ENCODE measurements around the gene BHMT2. TPM values are rescaled to one million over a fixed set of nuclear protein-coding genes. Genes with fewer than 3 reads are reported as not detected.

BHMT2 gene
- total RNA-seq, 1 donor from 2014 or later = 4.2 TPM

DNA sequence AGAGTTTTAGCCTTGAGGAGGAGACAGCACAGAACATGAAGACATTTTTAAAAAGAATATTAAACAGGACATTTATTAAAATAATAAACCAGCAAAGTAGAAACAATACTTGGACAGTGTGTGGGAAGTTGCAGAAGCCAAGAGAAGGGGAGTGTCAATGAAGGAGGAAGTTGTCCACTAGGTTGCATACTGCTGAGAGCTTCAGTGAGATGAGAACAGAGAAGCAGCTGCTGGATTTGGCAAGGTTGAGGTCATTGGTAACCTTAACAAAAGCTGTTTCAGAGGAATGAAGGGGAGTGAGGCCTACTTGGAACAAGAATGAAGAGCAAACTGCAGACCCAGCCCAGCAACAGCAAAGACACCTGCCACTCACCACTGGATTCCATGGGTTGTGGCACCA lies 53.4 kb downstream of the BHMT2 start:
- no peak overlapping the region for H3K27ac ChIP-seq
- no peak for DNase-seq (ENCODE audit: extremely low spot score in 2 of 2)
- intact Hi-C loops (cut with DNase I) = no loop called here
- no peaks in the 10 kb centered on the region for H3K9me3 ChIP-seq
- no peak overlapping the region for H3K4me3 ChIP-seq
- no peaks in the 10 kb centered on the region for H3K27me3 ChIP-seq
- no peaks in the 10 kb centered on the region for H3K4me1 ChIP-seq
- TF ChIP-seq, protein P1, sequence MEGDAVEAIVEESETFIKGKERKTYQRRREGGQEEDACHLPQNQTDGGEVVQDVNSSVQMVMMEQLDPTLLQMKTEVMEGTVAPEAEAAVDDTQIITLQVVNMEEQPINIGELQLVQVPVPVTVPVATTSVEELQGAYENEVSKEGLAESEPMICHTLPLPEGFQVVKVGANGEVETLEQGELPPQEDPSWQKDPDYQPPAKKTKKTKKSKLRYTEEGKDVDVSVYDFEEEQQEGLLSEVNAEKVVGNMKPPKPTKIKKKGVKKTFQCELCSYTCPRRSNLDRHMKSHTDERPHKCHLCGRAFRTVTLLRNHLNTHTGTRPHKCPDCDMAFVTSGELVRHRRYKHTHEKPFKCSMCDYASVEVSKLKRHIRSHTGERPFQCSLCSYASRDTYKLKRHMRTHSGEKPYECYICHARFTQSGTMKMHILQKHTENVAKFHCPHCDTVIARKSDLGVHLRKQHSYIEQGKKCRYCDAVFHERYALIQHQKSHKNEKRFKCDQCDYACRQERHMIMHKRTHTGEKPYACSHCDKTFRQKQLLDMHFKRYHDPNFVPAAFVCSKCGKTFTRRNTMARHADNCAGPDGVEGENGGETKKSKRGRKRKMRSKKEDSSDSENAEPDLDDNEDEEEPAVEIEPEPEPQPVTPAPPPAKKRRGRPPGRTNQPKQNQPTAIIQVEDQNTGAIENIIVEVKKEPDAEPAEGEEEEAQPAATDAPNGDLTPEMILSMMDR (IDR thresholded peaks at IDR 0.05) = no peak
- no peak for TF ChIP-seq POLR2A (IDR thresholded peaks at IDR 0.05)
- no peak for TF ChIP-seq POLR2AphosphoS5 (IDR thresholded peaks at IDR 0.05; ENCODE audit: insufficient read depth in 1 of 2, low read depth in 1 of 2)
- H3K36me3 ChIP-seq = no peaks in the 10 kb centered on the region

DNA sequence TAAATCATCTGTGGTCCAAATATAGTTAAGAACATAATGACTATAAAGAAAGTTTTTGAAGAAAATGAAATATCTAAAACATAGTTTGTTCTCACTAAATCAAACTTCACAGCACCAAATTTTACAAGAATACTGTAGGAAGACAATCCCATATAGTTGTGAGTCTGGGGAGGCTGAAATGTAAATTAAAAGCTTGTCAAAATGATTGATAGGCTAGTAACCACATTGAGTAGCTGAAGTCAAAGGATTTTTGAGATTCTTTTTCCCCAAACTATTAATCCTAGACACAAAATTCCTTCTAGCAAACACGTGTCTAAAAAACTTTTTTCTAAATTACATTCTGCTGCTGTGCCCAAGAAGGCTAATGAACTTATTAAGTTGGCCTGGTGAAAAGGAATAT lies 55.0 kb downstream of the BHMT2 start:
- no peak overlapping the region for H3K4me3 ChIP-seq
- DNase-seq (ENCODE audit: extremely low spot score in 2 of 2) = no peak
- H3K4me1 ChIP-seq = no peaks in the 10 kb centered on the region
- H3K27ac ChIP-seq = no peak overlapping the region
- H3K27me3 ChIP-seq = no peaks in the 10 kb centered on the region
- intact Hi-C loops (cut with DNase I) = loop anchor here (5.0 kb wide), 1 partner anchor 97 kb away; no protein-coding TSS in a partner anchor
- TF ChIP-seq, protein P1 (IDR thresholded peaks at IDR 0.05) = no peak
- TF ChIP-seq POLR2AphosphoS5 (IDR thresholded peaks at IDR 0.05; ENCODE audit: insufficient read depth in 1 of 2, low read depth in 1 of 2) (no peak), POLR2A (IDR thresholded peaks at IDR 0.05) (no peak)
- no peaks in the 10 kb centered on the region for H3K9me3 ChIP-seq
- no peaks in the 10 kb centered on the region for H3K36me3 ChIP-seq

DNA sequence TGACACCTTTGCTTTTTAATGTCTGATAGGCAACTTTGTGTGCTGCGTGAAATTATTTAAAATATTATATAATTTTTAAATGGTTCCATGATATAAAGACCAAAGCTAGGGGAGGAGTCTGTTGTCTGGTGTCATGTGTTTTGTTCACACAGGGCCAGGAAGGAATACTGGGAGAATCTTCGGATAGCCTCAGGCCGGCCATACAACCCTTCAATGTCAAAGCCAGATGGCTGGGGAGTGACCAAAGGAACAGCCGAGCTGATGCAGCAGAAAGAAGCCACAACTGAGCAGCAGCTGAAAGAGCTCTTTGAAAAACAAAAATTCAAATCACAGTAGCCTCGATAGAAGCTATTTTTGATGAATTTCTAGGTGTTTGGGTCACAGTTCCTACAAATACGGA lies 61.2 kb downstream of the BHMT2 start:
- TF ChIP-seq POLR2A (IDR thresholded peaks at IDR 0.05) = no peak
- no peak for TF ChIP-seq POLR2AphosphoS5 (IDR thresholded peaks at IDR 0.05; ENCODE audit: insufficient read depth in 1 of 2, low read depth in 1 of 2)
- TF ChIP-seq, protein P1 (IDR thresholded peaks at IDR 0.05) = no peak
- DNase-seq (ENCODE audit: extremely low spot score in 2 of 2) = no peak
- intact Hi-C loops (cut with DNase I) = no loop called here
- Histone ChIP-seq H3K4me1 (peaks cover 10% of the 10 kb centered on the region), H3K4me3 (no peak overlapping the region), H3K27ac (no peak overlapping the region), H3K36me3 (no peaks in the 10 kb centered on the region), H3K9me3 (no peaks in the 10 kb centered on the region), H3K27me3 (no peaks in the 10 kb centered on the region)

DNA sequence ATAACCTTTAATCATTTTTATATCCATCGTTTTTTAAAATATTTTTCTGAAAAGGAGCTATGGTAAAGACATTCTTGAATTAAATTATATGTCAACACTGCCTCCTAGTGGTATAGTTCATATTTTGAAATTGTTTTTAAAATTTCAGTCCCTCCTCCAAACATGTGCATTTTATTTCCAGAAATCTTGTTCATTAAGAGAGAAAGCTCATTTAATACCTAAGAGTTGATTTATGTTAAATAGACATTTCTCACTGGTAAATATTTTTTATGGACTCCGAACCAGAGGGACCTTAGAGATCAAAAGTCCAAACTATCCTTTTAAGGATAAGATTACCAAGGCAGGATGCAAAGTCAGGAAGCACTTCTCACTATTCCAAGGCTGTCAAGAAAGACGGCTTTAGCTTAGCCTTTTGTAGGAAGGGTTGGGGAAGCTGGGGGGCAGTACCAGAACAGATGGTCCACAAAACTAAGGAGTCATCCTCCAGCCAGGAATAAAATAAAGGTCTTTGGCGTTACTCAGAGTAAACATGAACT lies 63.6 kb downstream of the BHMT2 start:
- no peak for TF ChIP-seq POLR2A (IDR thresholded peaks at IDR 0.05)
- no peak for TF ChIP-seq POLR2AphosphoS5 (IDR thresholded peaks at IDR 0.05; ENCODE audit: insufficient read depth in 1 of 2, low read depth in 1 of 2)
- TF ChIP-seq, protein P1 (IDR thresholded peaks at IDR 0.05) = peak in 2 of 3 experiments; percentile 29 to 54
- Histone ChIP-seq H3K27me3 (no peaks in the 10 kb centered on the region), H3K36me3 (no peaks in the 10 kb centered on the region), H3K4me3 (peak overlapping the region; percentile 13 to 22), H3K9me3 (no peaks in the 10 kb centered on the region), H3K27ac (peak overlapping the region; percentile 72), H3K4me1 (peaks cover 10% of the 10 kb centered on the region)
- DNase-seq (ENCODE audit: extremely low spot score in 2 of 2) = no peak
- intact Hi-C loops (cut with DNase I) = no loop called here

DNA sequence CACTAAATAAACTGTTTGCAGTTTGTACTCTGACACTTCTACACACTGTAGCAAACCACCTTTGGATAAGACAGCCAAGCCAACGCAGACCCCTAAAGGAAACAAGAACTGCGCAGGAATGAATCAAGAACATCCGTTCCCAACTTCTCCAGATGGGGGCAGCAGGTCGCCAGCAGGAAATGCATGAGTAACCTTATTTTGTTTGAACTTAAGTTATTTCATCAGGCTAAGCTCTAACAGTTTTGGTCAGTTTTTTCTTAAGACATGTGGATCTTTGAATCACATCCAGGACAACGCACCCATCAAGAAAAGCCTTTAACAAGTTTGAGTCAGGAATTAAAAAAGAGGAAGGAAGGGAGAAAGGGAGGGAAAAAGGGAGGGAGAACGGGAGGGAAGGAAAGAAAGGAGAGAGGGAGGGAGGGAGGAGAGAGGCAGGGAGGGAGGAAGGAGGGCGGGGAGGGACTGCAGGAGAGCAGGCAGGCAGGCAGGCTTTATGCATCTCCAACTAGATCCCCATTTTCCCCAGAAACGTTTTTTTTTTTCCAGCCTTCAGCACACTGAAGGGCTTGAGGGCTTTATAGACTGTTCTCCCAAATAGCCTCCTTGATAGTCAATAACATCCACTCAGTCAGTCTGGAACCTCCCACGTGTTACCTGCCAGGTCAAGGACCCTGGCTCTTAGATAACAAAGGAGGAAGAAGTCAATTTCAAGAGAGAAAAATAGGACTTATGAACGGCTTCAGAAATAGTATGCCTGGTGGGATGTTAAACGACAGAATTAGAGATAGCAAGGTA lies 64.3 kb downstream of the BHMT2 start:
- DNase-seq (ENCODE audit: extremely low spot score in 2 of 2) = no peak
- Histone ChIP-seq H3K4me1 (peaks cover 10% of the 10 kb centered on the region), H3K27ac (peak overlapping the region; percentile 72), H3K9me3 (no peaks in the 10 kb centered on the region), H3K4me3 (peak overlapping the region; percentile 13 to 22), H3K36me3 (no peaks in the 10 kb centered on the region), H3K27me3 (no peaks in the 10 kb centered on the region)
- intact Hi-C loops (cut with DNase I) = no loop called here
- no peak for TF ChIP-seq POLR2A (IDR thresholded peaks at IDR 0.05)
- TF ChIP-seq, protein P1 (IDR thresholded peaks at IDR 0.05) = peak; percentile 30 to 62 (median 56)

Measured in vagina (tissue), 2 donors.